Tibial nerve (tissue), 4 donors: ENCODE data around the gene ATP8A1. TPM values are rescaled to one million over a fixed set of nuclear protein-coding genes. Genes with fewer than 3 reads are reported as not detected.

Experiments used
- DNase-seq, 2 donors: peaks; one replicate each; pipeline ENCODE4 v3.0.0-alpha.2; 2019; ENCODE audit warnings: low spot score in 2 of 2
- H3K27ac ChIP-seq, 4 donors: fragments of 200-600 bp; sonication (generic) in 3 of 4; one replicate each; pipeline ENCODE4 v1.5.1; 2017 to 2019; ENCODE audit warnings: mild to moderate bottlenecking in 1 of 4
- H3K27me3 ChIP-seq, 2 donors: fragments of 200-600 bp; sonication (generic) in 1 of 2; one replicate each; pipeline versions ENCODE4 v1.5.1 to v1.6.0; 2017 to 2019
- H3K36me3 ChIP-seq, 3 donors: fragments of 200-600 bp; sonication (generic); one replicate each; pipeline ENCODE4 v1.5.1; 2018 to 2019
- H3K4me1 ChIP-seq, 4 donors: fragments of 200-600 bp; sonication (generic) in 3 of 4; one replicate each; pipeline ENCODE4 v1.5.1; 2017 to 2019
- H3K4me3 ChIP-seq, 4 donors: fragments of 200-600 bp; sonication (generic) in 3 of 4; one replicate each; pipeline ENCODE4 v1.5.1; 2017 to 2019; ENCODE audit warnings: mild to moderate bottlenecking in 1 of 4, moderate library complexity in 1 of 4
- H3K9me3 ChIP-seq, 4 donors: fragments of 200-600 bp; sonication (generic) in 3 of 4; one replicate each; pipeline ENCODE4 v1.5.1; 2017 to 2019
- EP300 ChIP-seq, 2 donors: sonication (generic); formaldehyde crosslinking; IDR thresholded peaks; one replicate each; pipeline ENCODE4 v1.6.1; 2017; ENCODE audit warnings: antibody characterized with exemption in 2 of 2, mild to moderate bottlenecking in 1 of 2
- POLR2A ChIP-seq, 2 donors: fragments of 450-650 bp; IDR thresholded peaks; one replicate each; pipeline ENCODE4 v1.6.1; 2017; ENCODE audit warnings: antibody characterized with exemption in 2 of 2, mild to moderate bottlenecking in 2 of 2, moderate library complexity in 2 of 2
- WGBS, 2 donors: methylation state at CpG; one replicate each; pipeline ENCODE4 v1.1.5; 2018; 5-methylcytosine and 5-hydroxymethylcytosine counted together
- total RNA-seq, 4 donors: library from RNA; depleted of rRNA; stranded (reverse); fragments of >200 nt; gene quantifications; one replicate each; pipeline ENCODE4 v1.1.0, GENCODE V29; 2016
- TF ChIP-seq, protein P1 (sequence below), 5 experiments: fragments of 200-600 bp in 3 of 5; fragments of 450-650 bp in 2 of 5; sonication (generic) in 3 of 5; IDR thresholded peaks; one replicate each; pipeline ENCODE4 v1.5.1; 2016 to 2019; ENCODE audit warnings: antibody characterized with exemption in 5 of 5, mild to moderate bottlenecking in 3 of 5, moderate library complexity in 2 of 5

Gene ATP8A1
- total RNA-seq, 4 donors from 2014 or later, result 57.9 to 79.7 (median 64.9) TPM

DNA sequence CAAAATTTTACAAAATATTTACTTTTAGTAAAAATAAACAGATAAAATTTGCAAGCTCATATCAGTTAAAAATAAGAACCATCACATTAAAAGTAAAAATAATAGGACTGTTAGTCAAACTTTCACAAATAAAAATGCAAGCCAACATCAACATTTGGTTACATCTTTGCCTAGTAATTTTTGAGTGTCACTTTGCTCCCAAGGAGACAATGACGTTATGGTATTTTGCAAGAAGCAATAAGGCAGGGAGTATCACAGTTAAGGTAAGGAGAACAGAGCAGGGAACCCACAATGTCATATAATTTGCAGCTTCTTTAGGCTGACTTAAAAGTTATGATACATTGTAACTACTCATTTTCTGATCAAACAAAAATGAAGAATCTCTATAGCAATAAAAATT lies 98.7 kb downstream of the ATP8A1 start:
- no peak for TF ChIP-seq EP300 (IDR thresholded peaks at IDR 0.05)
- no peak for TF ChIP-seq POLR2A (IDR thresholded peaks at IDR 0.05)
- TF ChIP-seq, protein P1, sequence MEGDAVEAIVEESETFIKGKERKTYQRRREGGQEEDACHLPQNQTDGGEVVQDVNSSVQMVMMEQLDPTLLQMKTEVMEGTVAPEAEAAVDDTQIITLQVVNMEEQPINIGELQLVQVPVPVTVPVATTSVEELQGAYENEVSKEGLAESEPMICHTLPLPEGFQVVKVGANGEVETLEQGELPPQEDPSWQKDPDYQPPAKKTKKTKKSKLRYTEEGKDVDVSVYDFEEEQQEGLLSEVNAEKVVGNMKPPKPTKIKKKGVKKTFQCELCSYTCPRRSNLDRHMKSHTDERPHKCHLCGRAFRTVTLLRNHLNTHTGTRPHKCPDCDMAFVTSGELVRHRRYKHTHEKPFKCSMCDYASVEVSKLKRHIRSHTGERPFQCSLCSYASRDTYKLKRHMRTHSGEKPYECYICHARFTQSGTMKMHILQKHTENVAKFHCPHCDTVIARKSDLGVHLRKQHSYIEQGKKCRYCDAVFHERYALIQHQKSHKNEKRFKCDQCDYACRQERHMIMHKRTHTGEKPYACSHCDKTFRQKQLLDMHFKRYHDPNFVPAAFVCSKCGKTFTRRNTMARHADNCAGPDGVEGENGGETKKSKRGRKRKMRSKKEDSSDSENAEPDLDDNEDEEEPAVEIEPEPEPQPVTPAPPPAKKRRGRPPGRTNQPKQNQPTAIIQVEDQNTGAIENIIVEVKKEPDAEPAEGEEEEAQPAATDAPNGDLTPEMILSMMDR (IDR thresholded peaks at IDR 0.05), result no peak
- Histone ChIP-seq H3K27me3 (no peaks in the 10 kb centered on the region), H3K27ac (no peak overlapping the region), H3K4me3 (no peak overlapping the region), H3K9me3 (no peaks in the 10 kb centered on the region), H3K4me1 (peaks cover 0 to 9% (median 0%) of the 10 kb centered on the region in 4 donors), H3K36me3 (peaks cover 0 to 30% (median 0%) of the 10 kb centered on the region in 3 donors)
- WGBS, 2 donors, result 57 to 64% methylated on average over 1 of the region's 1 CpG
- DNase-seq, result no peak

DNA sequence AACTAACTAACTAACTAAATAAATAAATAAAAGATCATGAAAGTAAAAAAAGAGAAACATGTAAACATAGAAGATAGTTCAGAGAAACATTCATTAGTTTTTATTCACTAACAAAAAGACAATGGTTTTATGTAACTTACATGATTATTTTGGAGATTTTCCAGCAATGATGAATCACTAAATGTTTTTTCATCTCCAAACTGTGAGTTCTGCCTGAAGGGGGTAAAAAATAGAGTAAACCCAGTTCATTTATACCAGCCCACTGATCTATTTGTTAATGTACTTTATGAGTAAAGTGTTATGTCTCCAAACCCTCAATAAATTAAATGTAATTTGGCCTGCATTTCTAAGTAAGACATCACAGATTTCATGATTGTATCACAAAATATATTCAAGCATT lies 101.1 kb downstream of the ATP8A1 start:
- H3K4me1 ChIP-seq, result peaks cover 0 to 9% (median 0%) of the 10 kb centered on the region in 4 donors
- H3K27ac ChIP-seq, result no peak overlapping the region
- no peaks in the 10 kb centered on the region for H3K27me3 ChIP-seq
- no peak overlapping the region for H3K4me3 ChIP-seq
- peaks cover 0 to 11% (median 0%) of the 10 kb centered on the region in 3 donors for H3K36me3 ChIP-seq
- H3K9me3 ChIP-seq, result no peaks in the 10 kb centered on the region
- no peak for DNase-seq
- TF ChIP-seq POLR2A (IDR thresholded peaks at IDR 0.05) (no peak), EP300 (IDR thresholded peaks at IDR 0.05) (no peak)
- TF ChIP-seq, protein P1 (IDR thresholded peaks at IDR 0.05), result no peak

DNA sequence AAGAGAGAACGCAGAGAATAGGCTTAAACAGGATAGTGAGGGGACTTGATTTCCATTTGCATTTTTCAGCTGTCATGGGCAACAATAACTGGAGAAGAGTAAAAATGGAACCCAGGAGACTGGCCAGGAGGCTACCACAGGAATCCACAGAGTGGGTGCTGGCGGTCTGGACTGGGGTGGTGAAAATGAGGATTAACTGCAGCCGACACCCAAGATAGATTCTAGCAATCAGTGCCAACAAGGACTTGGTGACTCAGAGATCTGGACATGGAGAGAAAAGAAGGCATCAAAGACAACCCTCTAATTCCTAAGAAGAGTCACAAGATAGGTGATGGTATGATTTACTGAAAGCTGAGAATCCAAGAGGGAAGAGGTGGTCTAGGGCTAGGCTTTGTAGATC lies 102.8 kb downstream of the ATP8A1 start:
- DNase-seq, result no peak
- WGBS, 2 donors, result 80 to 91% methylated on average over 3 of the region's 3 CpGs
- H3K4me3 ChIP-seq, result no peak overlapping the region
- peaks cover 0 to 11% (median 0%) of the 10 kb centered on the region in 3 donors for H3K36me3 ChIP-seq
- peaks cover 0 to 9% (median 0%) of the 10 kb centered on the region in 4 donors for H3K4me1 ChIP-seq
- no peaks in the 10 kb centered on the region for H3K27me3 ChIP-seq
- no peak overlapping the region for H3K27ac ChIP-seq
- H3K9me3 ChIP-seq, result no peaks in the 10 kb centered on the region
- TF ChIP-seq, protein P1 (IDR thresholded peaks at IDR 0.05), result no peak
- no peak for TF ChIP-seq POLR2A (IDR thresholded peaks at IDR 0.05)
- TF ChIP-seq EP300 (IDR thresholded peaks at IDR 0.05), result no peak

DNA sequence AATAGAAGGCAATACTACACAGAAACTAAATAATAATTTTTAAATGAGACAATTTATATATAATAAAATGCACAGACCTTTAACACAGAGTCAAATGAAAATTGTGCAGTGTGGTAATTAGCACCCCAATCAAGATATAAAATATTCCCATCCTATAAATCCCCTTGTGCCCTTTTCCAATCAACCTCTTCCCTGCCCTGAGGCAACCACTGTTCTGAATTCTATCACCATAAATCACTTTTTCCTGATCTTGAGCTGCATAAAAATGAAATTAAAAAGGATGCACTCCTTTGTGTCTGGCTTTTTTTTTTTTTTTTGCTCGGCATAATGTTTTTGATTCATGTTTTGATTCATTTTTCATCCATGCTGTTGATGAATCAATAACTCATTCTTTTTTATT lies 107.0 kb downstream of the ATP8A1 start:
- H3K27ac ChIP-seq, result no peak overlapping the region
- no peaks in the 10 kb centered on the region for H3K9me3 ChIP-seq
- no peaks in the 10 kb centered on the region for H3K27me3 ChIP-seq
- WGBS, 2 donors, result 79 to 81% methylated on average over 1 of the region's 1 CpG
- no peak for DNase-seq
- H3K4me3 ChIP-seq, result no peak overlapping the region
- no peak for TF ChIP-seq POLR2A (IDR thresholded peaks at IDR 0.05)
- no peak for TF ChIP-seq EP300 (IDR thresholded peaks at IDR 0.05)
- TF ChIP-seq, protein P1 (IDR thresholded peaks at IDR 0.05), result no peak
- H3K36me3 ChIP-seq, result peaks cover 0 to 29% (median 0%) of the 10 kb centered on the region in 3 donors
- H3K4me1 ChIP-seq, result no peaks in the 10 kb centered on the region

DNA sequence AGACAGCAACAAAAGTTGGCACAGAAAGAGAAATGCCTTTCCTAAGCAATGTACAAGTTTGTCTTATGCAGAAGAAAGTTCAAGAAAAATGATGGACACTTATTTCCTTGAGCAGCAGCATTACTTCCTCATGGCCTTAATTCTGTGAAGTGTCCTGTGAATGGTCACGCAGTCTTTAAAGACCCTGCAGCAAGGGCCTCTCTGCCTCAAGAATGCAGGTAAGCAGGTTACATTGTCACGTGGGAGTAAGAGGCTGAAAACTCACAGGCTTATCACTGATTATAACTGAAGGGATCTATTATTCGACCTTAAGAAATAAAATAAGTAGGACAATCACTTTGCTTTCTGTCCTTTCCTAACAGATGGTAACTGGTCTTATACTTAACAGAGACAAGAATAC lies 109.1 kb downstream of the ATP8A1 start:
- H3K4me3 ChIP-seq, result no peak overlapping the region
- no peak for TF ChIP-seq POLR2A (IDR thresholded peaks at IDR 0.05)
- TF ChIP-seq, protein P1 (IDR thresholded peaks at IDR 0.05), result no peak
- no peak for TF ChIP-seq EP300 (IDR thresholded peaks at IDR 0.05)

More for the DNA sequence above, 109.1 kb downstream of the ATP8A1 start:
- no peak overlapping the region for H3K27ac ChIP-seq
- 89% methylated on average over 3 of the region's 3 CpGs for WGBS, 2 donors
- no peaks in the 10 kb centered on the region for H3K9me3 ChIP-seq
- peaks cover 0 to 19% (median 0%) of the 10 kb centered on the region in 3 donors for H3K36me3 ChIP-seq
- no peaks in the 10 kb centered on the region for H3K4me1 ChIP-seq
- H3K27me3 ChIP-seq, result no peaks in the 10 kb centered on the region
- DNase-seq, result no peak
